ENCODE data around the gene PDE6B. TPM values are rescaled to one million over a fixed set of nuclear protein-coding genes. Genes with fewer than 3 reads are reported as not detected.
A peak's percentile ranks its signal among the peaks of the same experiment; 100 is the strongest.
"Not testable (repeated sequence)": the region's sequence is repeated elsewhere in the genome, so short reads cannot be mapped to it uniquely, and the experiment has no call there.

The PDE6B gene
- total and polyA plus RNA-seq, 4 donors, result 2.7 to 24.6 (median 12.0) TPM

GRCh38 chr4:704198-704891 lies 79.0 kb downstream of the PDE6B start:
- Histone ChIP-seq H3K27me3 (ENCODE audit: control insufficient read depth in 3 of 3, insufficient read depth in 3 of 3, low read length in 2 of 3) (no peaks in the 10 kb centered on the region), H3K36me3 (ENCODE audit: control insufficient read depth in 4 of 4, insufficient read depth in 4 of 4, low read length in 4 of 4) (peaks cover 0 to under 1% (median 0%) of the 10 kb centered on the region in 4 donors), H3K27ac (ENCODE audit: low read depth in 1 of 2, low read length in 1 of 2) (no peak overlapping the region), H3K4me1 (ENCODE audit: control insufficient read depth in 5 of 5, insufficient read depth in 5 of 5, low read length in 5 of 5) (peaks cover 6 to 21% (median 11%) of the 10 kb centered on the region in 5 donors), H3K9ac (ENCODE audit: insufficient read depth in 1 of 2, low read length in 2 of 2) (no peak overlapping the region), H3K9me3 (ENCODE audit: control insufficient read depth in 4 of 4, insufficient read depth in 3 of 4, low read length in 3 of 4) (no peaks in the 10 kb centered on the region), H3K4me3 (no peak overlapping the region)
- WGBS, 2 donors, result 95 to 96% methylated on average over 46 of the region's 46 CpGs
- ATAC-seq (ENCODE audit: insufficient read depth, low FRiP score), result no peak
- no peak for TF ChIP-seq CTCF (IDR thresholded peaks at IDR 0.05; ENCODE audit: control extremely low read depth, extremely low read depth)
- no peak for DNase-seq

- no peak for ATAC-seq (ENCODE audit: insufficient read depth, low FRiP score)
- peaks cover 6 to 21% (median 11%) of the 10 kb centered on the region in 5 donors for H3K4me1 ChIP-seq (ENCODE audit: control insufficient read depth in 5 of 5, insufficient read depth in 5 of 5, low read length in 5 of 5)
- 98 to 100% methylated on average over 1 of the region's 1 CpG for WGBS, 2 donors
- peaks cover 0 to 5% (median 0%) of the 10 kb centered on the region in 4 donors for H3K36me3 ChIP-seq (ENCODE audit: control insufficient read depth in 4 of 4, insufficient read depth in 4 of 4, low read length in 4 of 4)
- no peak for DNase-seq
- peak overlapping the region; percentile 59 for H3K4me3 ChIP-seq
- no peak for TF ChIP-seq CTCF (IDR thresholded peaks at IDR 0.05; ENCODE audit: control extremely low read depth, extremely low read depth)
- no peaks in the 10 kb centered on the region for H3K27me3 ChIP-seq (ENCODE audit: control insufficient read depth in 3 of 3, insufficient read depth in 3 of 3, low read length in 2 of 3)
- no peak overlapping the region for H3K9ac ChIP-seq (ENCODE audit: insufficient read depth in 1 of 2, low read length in 2 of 2)
- peak overlapping the region in 1 of 2 donors; percentile 89 for H3K27ac ChIP-seq (ENCODE audit: low read depth in 1 of 2, low read length in 1 of 2)
- no peaks in the 10 kb centered on the region for H3K9me3 ChIP-seq (ENCODE audit: control insufficient read depth in 4 of 4, insufficient read depth in 3 of 4, low read length in 3 of 4)
These were observed 79.6 kb downstream of the PDE6B start for GRCh38 chr4:704971-705277.

- DNase-seq (peak; percentile 97 to 99 (median 98)), ATAC-seq (ENCODE audit: insufficient read depth, low FRiP score) (peak; percentile 98)
- no peaks in the 10 kb centered on the region for H3K9me3 ChIP-seq (ENCODE audit: control insufficient read depth in 4 of 4, insufficient read depth in 3 of 4, low read length in 3 of 4)
- H3K36me3 ChIP-seq (ENCODE audit: control insufficient read depth in 4 of 4, insufficient read depth in 4 of 4, low read length in 4 of 4), result peaks cover 0 to 5% (median 0%) of the 10 kb centered on the region in 4 donors
- H3K27me3 ChIP-seq (ENCODE audit: control insufficient read depth in 3 of 3, insufficient read depth in 3 of 3, low read length in 2 of 3), result no peaks in the 10 kb centered on the region
- H3K4me3 ChIP-seq, result peak within 1 kb of the TSS; percentile 70
- peak within 1 kb of the TSS; percentile 76 to 99 for H3K9ac ChIP-seq (ENCODE audit: insufficient read depth in 1 of 2, low read length in 2 of 2)
- WGBS, 2 donors, result 2% methylated on average over 66 to 82 of the region's 82 CpGs
- H3K4me1 ChIP-seq (ENCODE audit: control insufficient read depth in 5 of 5, insufficient read depth in 5 of 5, low read length in 5 of 5), result peaks cover 6 to 23% (median 11%) of the 10 kb centered on the region in 5 donors
- peak within 1 kb of the TSS; percentile 89 to 90 for H3K27ac ChIP-seq (ENCODE audit: low read depth in 1 of 2, low read length in 1 of 2)
- no peak for TF ChIP-seq CTCF (IDR thresholded peaks at IDR 0.05; ENCODE audit: control extremely low read depth, extremely low read depth)
These were observed 80.1 kb downstream of the PDE6B start, which contains the start of gene PCGF3 for GRCh38 chr4:705278-706082. PCGF3 (plus strand) TSS chr4:705832; CDS start chr4:733681, 27,849 bp downstream.

GRCh38 chr4:706083-706633 lies 80.8 kb downstream of the PDE6B start:
- H3K27me3 ChIP-seq (ENCODE audit: control insufficient read depth in 3 of 3, insufficient read depth in 3 of 3, low read length in 2 of 3); H3K36me3 ChIP-seq (ENCODE audit: control insufficient read depth in 4 of 4, insufficient read depth in 4 of 4, low read length in 4 of 4); ATAC-seq (ENCODE audit: insufficient read depth, low FRiP score); DNase-seq; H3K9me3 ChIP-seq (ENCODE audit: control insufficient read depth in 4 of 4, insufficient read depth in 3 of 4, low read length in 3 of 4): not testable (repeated sequence)
- Histone ChIP-seq H3K4me3 (peak overlapping the region; percentile 70), H3K4me1 (ENCODE audit: control insufficient read depth in 5 of 5, insufficient read depth in 5 of 5, low read length in 5 of 5) (peaks cover 6 to 23% (median 11%) of the 10 kb centered on the region in 5 donors), H3K9ac (ENCODE audit: insufficient read depth in 1 of 2, low read length in 2 of 2) (peak overlapping the region; percentile 76 to 99), H3K27ac (ENCODE audit: low read depth in 1 of 2, low read length in 1 of 2) (peak overlapping the region; percentile 83 to 90)
- 2% methylated on average over 21 of the region's 21 CpGs for WGBS, 2 donors
